ENCODE data around the gene ZNF35. TPM values are rescaled to one million over a fixed set of nuclear protein-coding genes. Genes with fewer than 3 reads are reported as not detected.
A peak's percentile ranks its signal among the peaks of the same experiment; 100 is the strongest.

Gene ZNF35
- total RNA-seq, 1 donor from 2014 or later, result 19.3 TPM

- Mint-ChIP-seq H3K36me3 (ENCODE audit: insufficient read depth) (peaks cover 43% of the 10 kb centered on the region), H3K9me3 (ENCODE audit: low read depth) (peaks cover 36% of the 10 kb centered on the region), H3K4me1 (ENCODE audit: low read depth) (peaks cover 3% of the 10 kb centered on the region), H3K27ac (no peak overlapping the region), H3K27me3 (peaks cover 8% of the 10 kb centered on the region), H3K4me3 (ENCODE audit: low read depth) (no peak overlapping the region)
- no peak for DNase-seq (ENCODE audit: low spot score, unreplicated experiment)
- no peak for TF ChIP-seq CTCF (IDR thresholded peaks at IDR 0.05; ENCODE audit: unreplicated experiment)
Measured at GRCh38 chr3:44682182-44682896, 33.8 kb downstream of the ZNF35 start.

GRCh38 chr3:44685128-44685800 is 36.7 kb downstream of the ZNF35 start:
- Mint-ChIP-seq H3K4me3 (ENCODE audit: low read depth) (peak overlapping the region; percentile 84), H3K27ac (peak overlapping the region; percentile 84), H3K27me3 (peaks cover 21% of the 10 kb centered on the region), H3K9me3 (ENCODE audit: low read depth) (peaks cover 45% of the 10 kb centered on the region), H3K4me1 (ENCODE audit: low read depth) (peaks cover 3% of the 10 kb centered on the region), H3K36me3 (ENCODE audit: insufficient read depth) (peaks cover 42% of the 10 kb centered on the region)
- DNase-seq (ENCODE audit: low spot score, unreplicated experiment), result peak; percentile 48
- TF ChIP-seq CTCF (IDR thresholded peaks at IDR 0.05; ENCODE audit: unreplicated experiment), result no peak

DNA sequence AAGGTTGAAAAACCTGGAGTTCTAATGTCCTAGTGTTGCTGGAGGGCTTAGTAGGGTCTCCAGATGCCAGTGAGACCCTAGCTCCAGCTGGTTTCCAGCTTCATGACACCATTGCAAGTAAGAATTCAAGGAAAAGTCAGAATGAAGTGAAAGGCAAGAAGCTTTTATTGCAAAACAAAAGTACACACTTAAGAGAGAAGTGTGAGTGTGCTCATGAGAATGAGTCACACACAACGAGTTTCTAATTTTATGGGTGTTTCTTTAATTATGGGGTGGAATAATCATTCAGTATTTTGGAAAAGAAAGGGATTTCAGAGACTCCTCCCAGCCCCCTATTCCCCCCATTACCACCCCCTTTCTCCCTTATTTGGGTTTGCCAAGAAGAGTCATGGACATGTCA is 39.4 kb downstream of the ZNF35 start:
- Mint-ChIP-seq H3K4me1 (ENCODE audit: low read depth) (peaks cover 3% of the 10 kb centered on the region), H3K4me3 (ENCODE audit: low read depth) (no peak overlapping the region), H3K9me3 (ENCODE audit: low read depth) (peaks cover 34% of the 10 kb centered on the region), H3K27ac (no peak overlapping the region), H3K36me3 (ENCODE audit: insufficient read depth) (peaks cover 23% of the 10 kb centered on the region), H3K27me3 (peaks cover 29% of the 10 kb centered on the region)
- DNase-seq (ENCODE audit: low spot score, unreplicated experiment), result no peak
- no peak for TF ChIP-seq CTCF (IDR thresholded peaks at IDR 0.05; ENCODE audit: unreplicated experiment)

Other genes with a start within 250 kb of the ZNF35 start
- 62.5 and 64.0 TPM in 2 replicates for gene ZNF445, start 171.1 kb upstream of the ZNF35 start, total RNA-seq
- gene ZKSCAN7, start 93.5 kb upstream of the ZNF35 start, total RNA-seq, result 22.4 and 25.0 TPM in 2 replicates
- gene ZNF660, start 63.8 kb upstream of the ZNF35 start, total RNA-seq, result 22.6 and 27.1 TPM in 2 replicates
- 34.1 and 34.5 TPM in 2 replicates for gene ZNF197, start 23.7 kb upstream of the ZNF35 start, total RNA-seq
- gene ZNF502, start 63.9 kb downstream of the ZNF35 start, total RNA-seq, result not detected in 2 replicates
- 6.7 and 7.5 TPM in 2 replicates for gene ZNF501, start 80.9 kb downstream of the ZNF35 start, total RNA-seq
- 37.0 and 38.8 TPM in 2 replicates for gene KIAA1143, start 112.9 kb downstream of the ZNF35 start, total RNA-seq
- gene KIF15, start 113.1 kb downstream of the ZNF35 start, total RNA-seq, result 17.0 and 21.4 TPM in 2 replicates
- 13.4 and 13.6 TPM in 2 replicates for gene TMEM42, start 213.2 kb downstream of the ZNF35 start, total RNA-seq
- not detected in 2 replicates for gene TGM4, start 225.9 kb downstream of the ZNF35 start, total RNA-seq